Measurements from ENCODE around the gene CAT.
A peak's percentile ranks its signal among the peaks of the same experiment; 100 is the strongest.
"Not testable (repeated sequence)": the region's sequence is repeated elsewhere in the genome, so short reads cannot be mapped to it uniquely, and the experiment has no call there.

Gene CAT

GRCh38 chr11:34438529-34439507, at the start of gene CAT:
Gene CAT (plus strand): TSS chr11:34438934. CDS start chr11:34439014, 80 bp downstream.
- DNase-seq (ENCODE audit: low read depth) = peak; percentile 97

DNA sequence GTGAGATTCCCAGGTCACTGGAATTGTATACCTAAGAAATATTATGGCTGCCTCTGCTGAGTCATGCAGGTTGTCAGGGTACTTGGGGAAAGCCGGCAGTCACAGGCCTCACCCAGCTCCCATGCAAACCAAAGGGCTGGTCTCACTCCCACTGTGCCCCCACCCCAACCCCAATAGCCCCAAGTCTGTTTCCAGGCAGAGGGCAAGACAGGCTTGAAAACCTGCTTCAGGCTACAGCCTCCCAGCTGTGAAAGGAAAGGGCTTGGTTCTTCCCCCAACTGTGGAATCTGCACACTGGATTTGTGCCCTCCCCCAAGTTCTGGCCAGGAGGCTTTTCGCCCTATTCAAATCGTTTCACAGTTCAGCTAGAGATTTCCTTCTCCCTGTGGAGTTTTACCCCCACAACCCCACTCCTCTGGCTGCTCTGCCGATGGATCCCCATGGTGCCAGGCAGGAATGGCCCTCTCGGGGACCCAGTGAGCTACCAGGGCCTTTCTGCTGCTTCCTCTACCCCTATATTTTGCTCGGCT, 43.9 kb upstream of the CAT start:
- no peak for DNase-seq (ENCODE audit: low read depth)

DNA sequence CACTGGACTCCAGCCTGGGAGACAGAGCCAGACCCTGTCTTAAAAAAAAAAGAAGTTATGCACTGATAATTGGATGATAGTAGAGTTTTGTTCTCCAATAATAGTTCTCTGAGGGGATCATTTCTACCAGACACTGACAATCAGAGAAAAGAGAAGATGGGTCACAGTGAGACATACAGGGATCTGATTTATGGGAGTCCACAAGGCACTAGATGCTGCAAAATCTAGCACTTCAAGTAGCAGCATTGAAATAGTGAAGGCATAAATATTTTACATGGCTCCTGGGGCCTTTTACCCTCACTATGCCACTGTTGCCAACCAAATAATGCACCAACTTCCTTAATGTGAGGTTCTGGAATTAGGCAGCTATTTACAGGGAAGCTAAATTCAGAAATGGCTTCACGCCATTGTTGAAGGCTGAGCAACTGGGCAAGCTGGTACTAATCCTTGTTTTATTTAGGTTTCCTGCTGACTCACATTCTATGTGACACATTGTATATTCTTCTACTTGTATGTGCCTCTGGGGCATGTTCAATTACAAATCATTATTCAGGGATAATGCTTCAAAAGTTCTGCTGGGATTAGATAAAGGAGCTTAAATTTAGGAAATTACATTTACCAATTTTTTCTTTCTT, 42.7 kb upstream of the CAT start:
- DNase-seq (ENCODE audit: low read depth) = no peak

- DNase-seq (ENCODE audit: low read depth) = no peak
These were observed 41.6 kb upstream of the CAT start for GRCh38 chr11:34397120-34397519.

DNA sequence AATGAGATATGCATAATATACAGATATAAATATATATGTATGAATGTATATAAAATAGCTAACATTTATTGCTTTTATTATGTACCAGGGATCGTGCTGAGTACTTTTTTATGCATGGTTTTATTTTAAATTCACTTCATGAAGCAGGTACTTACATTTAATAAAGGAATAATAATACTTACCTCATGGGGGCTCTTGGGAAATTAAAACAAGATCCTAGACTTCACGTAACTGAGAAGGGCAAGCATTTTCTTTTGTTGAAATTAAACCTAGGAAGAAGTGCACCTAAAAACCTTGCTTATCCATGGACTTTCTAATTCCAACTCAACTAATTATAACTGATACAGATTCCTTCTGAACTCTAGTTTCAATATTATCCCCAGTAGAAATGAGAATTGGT, 40.9 kb upstream of the CAT start:
- DNase-seq (ENCODE audit: low read depth) = no peak

- no peak for DNase-seq (ENCODE audit: low read depth)
These were observed 35.3 kb upstream of the CAT start for GRCh38 chr11:34403431-34403830.

GRCh38 chr11:34404280-34404679, 34.5 kb upstream of the CAT start:
- DNase-seq (ENCODE audit: low read depth) = no peak

DNA sequence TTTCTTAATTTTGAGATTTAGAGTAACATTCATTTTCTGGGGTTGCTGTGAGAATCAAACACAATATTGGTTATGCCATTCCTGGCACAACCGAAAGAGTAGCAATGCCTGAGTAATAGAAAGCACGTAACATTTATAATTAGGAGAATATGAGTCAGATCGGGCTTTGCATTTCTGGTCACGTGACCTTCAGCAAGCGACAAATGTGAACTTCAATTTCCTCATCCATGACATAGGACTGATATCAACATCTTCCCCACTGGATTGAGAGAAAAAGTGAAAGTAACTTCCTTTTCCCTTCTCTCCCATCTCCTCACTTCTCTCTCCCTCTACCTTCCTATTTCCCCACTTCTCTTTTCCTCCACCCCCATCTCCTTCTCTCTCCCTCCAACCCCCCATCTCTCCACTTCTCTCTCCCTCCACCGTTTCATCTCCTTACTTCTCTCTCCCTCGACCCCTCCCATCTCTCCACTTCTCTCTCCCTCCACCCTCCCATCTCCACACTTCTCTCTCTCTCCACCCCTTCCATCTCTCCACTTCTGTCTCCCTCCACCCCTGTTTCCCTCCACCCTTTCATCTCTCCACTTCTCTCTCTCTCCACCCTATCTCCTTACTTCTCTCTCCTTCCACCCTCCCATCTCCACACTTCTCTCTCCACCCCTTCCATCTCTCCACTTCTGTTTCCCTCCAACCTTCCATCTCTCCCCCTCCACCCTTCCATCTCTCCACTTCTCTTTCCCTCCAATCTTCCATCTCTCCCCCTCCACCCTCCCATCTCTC, 33.5 kb upstream of the CAT start:
- no peak for DNase-seq (ENCODE audit: low read depth)

DNA sequence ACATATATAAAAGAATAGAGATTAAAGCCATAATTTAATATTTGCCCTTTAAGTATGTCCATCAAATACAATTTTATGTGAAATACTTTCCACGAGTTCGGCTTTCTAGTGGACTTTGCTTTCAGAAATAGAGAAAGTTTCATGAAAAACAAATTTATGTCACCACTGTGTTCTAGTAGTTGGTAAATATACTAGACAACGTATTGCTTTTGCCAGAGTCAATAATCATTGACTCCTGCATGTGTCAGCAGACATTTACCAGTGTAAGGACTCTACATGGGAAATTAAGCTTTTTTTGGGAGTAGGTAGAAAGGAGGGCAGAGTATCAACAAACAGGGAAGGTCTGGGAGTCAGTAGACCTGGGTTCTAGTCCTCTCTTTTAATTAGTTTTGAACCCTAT, 32.3 kb upstream of the CAT start:
- no peak for DNase-seq (ENCODE audit: low read depth)

GRCh38 chr11:34407121-34407813, 31.5 kb upstream of the CAT start:
- DNase-seq (ENCODE audit: low read depth) = no peak

DNA sequence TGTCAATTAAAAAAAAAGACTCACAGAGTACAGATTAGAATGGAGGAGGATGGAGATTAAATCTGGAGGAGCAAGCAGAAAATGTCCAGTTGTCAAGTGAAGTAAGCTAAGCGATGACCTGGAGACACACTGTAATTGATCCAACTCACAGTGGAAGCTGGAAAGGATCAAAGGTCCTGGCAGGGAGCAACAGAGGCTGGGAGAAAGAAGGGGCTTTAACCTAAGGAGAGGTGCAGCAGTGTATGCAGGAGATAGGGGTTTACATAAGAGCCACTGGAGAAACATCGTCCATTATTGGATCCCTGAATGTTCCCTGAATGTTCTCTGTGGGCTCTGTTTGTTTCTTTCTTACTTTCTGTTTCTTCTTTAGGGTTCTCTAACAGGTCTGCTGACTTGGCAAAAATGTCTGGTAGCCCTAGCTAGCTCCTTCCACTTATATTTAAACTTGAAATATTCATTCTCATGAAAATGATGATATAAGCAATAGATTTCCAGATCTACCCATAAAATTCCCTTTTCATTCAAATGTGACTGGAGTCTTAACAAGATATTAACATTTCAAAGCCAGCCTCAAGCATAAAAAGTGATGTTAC, 30.1 kb upstream of the CAT start:
- no peak for DNase-seq (ENCODE audit: low read depth)

- DNase-seq (ENCODE audit: low read depth) = no peak
These were observed 27.6 kb upstream of the CAT start for GRCh38 chr11:34411111-34411510.

DNA sequence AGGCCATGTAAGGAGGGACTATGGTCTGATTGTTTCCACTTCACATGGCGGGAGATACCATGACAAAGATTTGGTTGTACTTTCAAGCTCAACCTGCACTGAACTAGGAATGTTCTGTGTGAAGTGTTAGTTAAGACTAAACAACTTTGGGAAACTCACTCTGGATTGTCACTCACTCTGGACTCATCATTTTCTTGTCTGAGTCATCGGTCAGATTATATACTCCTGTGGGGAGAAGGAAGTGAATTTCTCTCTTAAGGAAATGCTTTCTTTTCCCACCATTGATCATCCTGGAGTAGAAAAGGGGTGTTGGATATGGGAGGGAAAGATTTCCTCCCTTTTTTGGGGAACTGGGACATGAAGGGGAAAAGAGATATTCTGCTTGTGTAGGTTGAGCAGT, 26.9 kb upstream of the CAT start:
- no peak for DNase-seq (ENCODE audit: low read depth)

DNA sequence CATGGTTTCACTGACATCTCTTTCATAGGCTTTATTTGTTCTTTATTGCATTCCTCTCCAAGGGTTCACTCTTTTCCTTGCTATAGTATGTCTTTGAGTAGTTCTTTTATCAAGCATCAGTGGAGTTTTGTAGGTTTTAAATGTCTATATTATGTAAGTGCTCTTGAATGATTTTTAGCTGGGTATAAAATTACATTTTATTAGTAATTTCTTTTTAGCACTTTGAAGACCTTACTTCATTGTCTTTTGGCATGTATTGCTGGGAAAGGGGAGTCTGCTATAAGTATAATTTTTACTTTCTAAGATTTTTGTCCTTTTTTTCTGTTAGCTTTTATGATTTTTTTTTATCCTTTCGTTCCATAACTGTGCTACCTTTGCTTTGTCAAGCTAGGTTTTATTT, 25.5 kb upstream of the CAT start:
- DNase-seq (ENCODE audit: low read depth) = no peak

DNA sequence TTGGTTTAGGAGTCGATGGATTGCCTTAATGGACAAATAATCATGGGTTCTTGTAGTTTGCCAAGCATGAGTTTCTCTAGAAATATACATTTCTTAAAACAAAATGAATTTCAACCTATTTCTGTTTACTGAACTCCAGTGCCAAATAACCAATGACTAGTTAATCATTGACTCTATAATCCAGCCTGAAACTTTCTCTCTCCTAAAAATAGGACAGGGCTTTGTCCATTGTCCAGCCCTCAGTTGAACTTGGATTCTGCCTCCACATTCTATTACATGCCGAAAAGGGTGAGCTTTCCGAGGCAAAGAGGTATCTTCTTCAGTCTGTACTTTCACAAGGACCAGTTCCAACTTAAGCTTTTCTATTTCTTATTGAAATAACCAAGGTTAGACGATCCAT, 23.2 kb upstream of the CAT start:
- DNase-seq (ENCODE audit: low read depth) = no peak

DNA sequence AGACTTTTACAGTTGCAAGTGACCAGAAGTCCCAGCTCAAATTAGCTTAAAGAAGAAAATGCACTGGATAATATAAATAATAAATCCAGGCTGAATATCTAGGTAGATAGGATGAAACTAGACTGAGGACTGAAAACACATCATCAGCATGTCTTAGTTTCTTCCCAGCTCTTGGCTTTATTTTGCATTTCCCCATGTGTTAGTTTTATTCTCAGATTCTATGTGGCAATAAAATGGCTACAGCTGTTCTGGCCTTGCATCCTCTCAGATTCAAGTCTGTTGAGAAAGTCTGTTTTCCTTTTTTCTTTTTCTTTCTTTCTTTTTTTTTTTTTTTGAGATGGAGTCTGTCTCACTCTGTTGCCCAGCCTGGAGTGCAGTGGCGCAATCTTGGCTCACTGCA, 22.6 kb upstream of the CAT start:
- no peak for DNase-seq (ENCODE audit: low read depth)

GRCh38 chr11:34416766-34417165, 22.0 kb upstream of the CAT start:
- DNase-seq (ENCODE audit: low read depth) = no peak

DNA sequence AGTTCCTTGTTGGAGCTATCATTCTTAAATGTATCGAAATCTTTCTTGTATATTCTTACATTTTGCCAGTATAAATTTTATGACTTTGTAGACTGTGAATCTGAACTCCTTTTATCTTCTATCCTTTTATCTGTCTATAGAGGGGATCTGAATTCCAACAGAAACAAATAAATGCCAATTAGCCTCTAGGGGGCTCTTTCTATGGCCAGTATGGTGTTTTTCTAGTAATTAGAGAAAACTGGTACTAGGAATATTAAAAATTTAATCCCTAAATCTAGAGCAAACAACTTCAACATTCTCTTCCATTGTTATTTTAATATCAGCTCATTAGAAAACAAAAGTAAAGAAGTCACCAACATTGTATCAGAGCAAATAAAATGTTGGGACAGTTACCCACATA, 21.5 kb upstream of the CAT start:
- DNase-seq (ENCODE audit: low read depth) = no peak

- DNase-seq (ENCODE audit: low read depth) = no peak
These were observed 19.6 kb upstream of the CAT start for GRCh38 chr11:34419158-34419557.

DNA sequence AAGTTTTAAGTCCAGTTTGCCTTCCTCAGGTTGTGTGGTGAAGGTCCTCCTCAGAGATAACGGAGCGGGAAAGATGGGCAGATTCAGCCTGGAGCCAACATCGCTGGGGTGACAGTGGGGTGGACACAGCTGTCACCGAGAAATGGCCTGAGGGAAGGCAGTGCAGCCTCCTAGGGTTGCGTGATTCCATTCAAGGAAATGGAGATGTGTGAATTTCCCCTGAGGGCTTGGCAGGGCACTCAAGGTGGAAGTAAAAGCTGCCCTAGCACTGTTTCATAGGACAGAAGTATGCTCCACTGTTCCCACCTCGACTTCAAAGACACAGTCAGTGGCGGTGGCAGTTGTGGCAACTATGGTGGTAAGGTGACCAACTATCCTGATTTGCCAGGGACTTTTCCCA, 15.4 kb upstream of the CAT start:
- no peak for DNase-seq (ENCODE audit: low read depth)

GRCh38 chr11:34424826-34425225, 13.9 kb upstream of the CAT start:
- DNase-seq (ENCODE audit: low read depth) = not testable (repeated sequence)
